ENCODE measurements around the gene EPHB1.
A peak's percentile ranks its signal among the peaks of the same experiment; 100 is the strongest.

EPHB1 gene

GRCh38 chr3:134852893-134853351 lies 57.9 kb downstream of the EPHB1 start:
- DNase-seq = peak; percentile 63 to 68 (median 67)

- DNase-seq = peak in 2 of 3 donors; percentile 15
Measured at GRCh38 chr3:134854254-134854653, 59.2 kb downstream of the EPHB1 start.

GRCh38 chr3:134857356-134857755 lies 62.3 kb downstream of the EPHB1 start:
- peak in 1 of 3 donors; percentile 12 for DNase-seq

- DNase-seq = no peak
Measured at GRCh38 chr3:134857776-134858362, 62.8 kb downstream of the EPHB1 start.

GRCh38 chr3:134858441-134859035 lies 63.5 kb downstream of the EPHB1 start:
- DNase-seq = no peak

- DNase-seq = no peak
Measured at GRCh38 chr3:134859341-134859740, 64.3 kb downstream of the EPHB1 start.

- no peak for DNase-seq
Measured at GRCh38 chr3:134860141-134860540, 65.1 kb downstream of the EPHB1 start.

GRCh38 chr3:134863915-134864314 lies 68.9 kb downstream of the EPHB1 start:
- no peak for DNase-seq

- DNase-seq = peak; percentile 43 to 58 (median 51)
Measured at GRCh38 chr3:134864636-134865035, 69.6 kb downstream of the EPHB1 start.

- no peak for DNase-seq
Measured at GRCh38 chr3:134867277-134867676, 72.2 kb downstream of the EPHB1 start.

GRCh38 chr3:134869153-134869726 lies 74.2 kb downstream of the EPHB1 start:
- no peak for DNase-seq

GRCh38 chr3:134871818-134872217 lies 76.8 kb downstream of the EPHB1 start:
- DNase-seq = no peak

- no peak for DNase-seq
Measured at GRCh38 chr3:134872440-134873388, 77.7 kb downstream of the EPHB1 start.

- DNase-seq = no peak
Measured at GRCh38 chr3:134873789-134874188, 78.7 kb downstream of the EPHB1 start.

- no peak for DNase-seq
Measured at GRCh38 chr3:134874737-134875413, 79.8 kb downstream of the EPHB1 start.

- DNase-seq = no peak
Measured at GRCh38 chr3:134876836-134877235, 81.8 kb downstream of the EPHB1 start.

GRCh38 chr3:134877788-134878187 lies 82.7 kb downstream of the EPHB1 start:
- DNase-seq = no peak

- no peak for DNase-seq
Measured at GRCh38 chr3:134879990-134880389, 84.9 kb downstream of the EPHB1 start.

GRCh38 chr3:134880431-134880830 lies 85.4 kb downstream of the EPHB1 start:
- no peak for DNase-seq

GRCh38 chr3:134881305-134881704 lies 86.2 kb downstream of the EPHB1 start:
- no peak for DNase-seq

GRCh38 chr3:134883697-134884385 lies 88.8 kb downstream of the EPHB1 start:
- DNase-seq = no peak
